ENCODE results near the gene BAZ2B.

- TF ChIP-seq, protein P1, sequence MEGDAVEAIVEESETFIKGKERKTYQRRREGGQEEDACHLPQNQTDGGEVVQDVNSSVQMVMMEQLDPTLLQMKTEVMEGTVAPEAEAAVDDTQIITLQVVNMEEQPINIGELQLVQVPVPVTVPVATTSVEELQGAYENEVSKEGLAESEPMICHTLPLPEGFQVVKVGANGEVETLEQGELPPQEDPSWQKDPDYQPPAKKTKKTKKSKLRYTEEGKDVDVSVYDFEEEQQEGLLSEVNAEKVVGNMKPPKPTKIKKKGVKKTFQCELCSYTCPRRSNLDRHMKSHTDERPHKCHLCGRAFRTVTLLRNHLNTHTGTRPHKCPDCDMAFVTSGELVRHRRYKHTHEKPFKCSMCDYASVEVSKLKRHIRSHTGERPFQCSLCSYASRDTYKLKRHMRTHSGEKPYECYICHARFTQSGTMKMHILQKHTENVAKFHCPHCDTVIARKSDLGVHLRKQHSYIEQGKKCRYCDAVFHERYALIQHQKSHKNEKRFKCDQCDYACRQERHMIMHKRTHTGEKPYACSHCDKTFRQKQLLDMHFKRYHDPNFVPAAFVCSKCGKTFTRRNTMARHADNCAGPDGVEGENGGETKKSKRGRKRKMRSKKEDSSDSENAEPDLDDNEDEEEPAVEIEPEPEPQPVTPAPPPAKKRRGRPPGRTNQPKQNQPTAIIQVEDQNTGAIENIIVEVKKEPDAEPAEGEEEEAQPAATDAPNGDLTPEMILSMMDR (IDR thresholded peaks at IDR 0.05): no peak
- no peak for TF ChIP-seq POLR2A (IDR thresholded peaks at IDR 0.05)
These were observed 111.2 kb downstream of the BAZ2B start for GRCh38 chr2:159505196-159505595.

Measured in right lobe of liver (tissue), 4 donors.